ENCODE results near the gene SYNJ1.

DNA sequence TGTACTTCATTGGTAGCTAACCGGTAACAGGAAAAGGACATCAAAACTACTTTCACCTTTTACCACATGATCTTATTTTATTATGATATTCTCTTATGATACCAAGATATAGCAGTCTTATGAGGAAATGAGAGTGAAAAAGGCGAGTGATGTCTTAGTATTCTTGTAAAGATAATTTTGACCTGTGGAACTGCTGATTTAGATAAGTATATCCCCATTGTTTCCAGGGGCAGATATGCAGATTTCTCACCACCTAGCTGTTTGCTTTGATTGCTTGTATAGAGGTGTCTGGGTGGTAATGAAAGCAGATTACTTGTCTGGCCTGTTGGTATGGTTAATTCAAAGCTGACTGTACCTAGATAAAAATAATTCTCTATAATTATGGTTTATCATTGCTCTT is 53.1 kb downstream of the SYNJ1 start:
- TF ChIP-seq, protein P1, sequence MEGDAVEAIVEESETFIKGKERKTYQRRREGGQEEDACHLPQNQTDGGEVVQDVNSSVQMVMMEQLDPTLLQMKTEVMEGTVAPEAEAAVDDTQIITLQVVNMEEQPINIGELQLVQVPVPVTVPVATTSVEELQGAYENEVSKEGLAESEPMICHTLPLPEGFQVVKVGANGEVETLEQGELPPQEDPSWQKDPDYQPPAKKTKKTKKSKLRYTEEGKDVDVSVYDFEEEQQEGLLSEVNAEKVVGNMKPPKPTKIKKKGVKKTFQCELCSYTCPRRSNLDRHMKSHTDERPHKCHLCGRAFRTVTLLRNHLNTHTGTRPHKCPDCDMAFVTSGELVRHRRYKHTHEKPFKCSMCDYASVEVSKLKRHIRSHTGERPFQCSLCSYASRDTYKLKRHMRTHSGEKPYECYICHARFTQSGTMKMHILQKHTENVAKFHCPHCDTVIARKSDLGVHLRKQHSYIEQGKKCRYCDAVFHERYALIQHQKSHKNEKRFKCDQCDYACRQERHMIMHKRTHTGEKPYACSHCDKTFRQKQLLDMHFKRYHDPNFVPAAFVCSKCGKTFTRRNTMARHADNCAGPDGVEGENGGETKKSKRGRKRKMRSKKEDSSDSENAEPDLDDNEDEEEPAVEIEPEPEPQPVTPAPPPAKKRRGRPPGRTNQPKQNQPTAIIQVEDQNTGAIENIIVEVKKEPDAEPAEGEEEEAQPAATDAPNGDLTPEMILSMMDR (IDR thresholded peaks at IDR 0.05), result no peak
- TF ChIP-seq EZH2phosphoT487 (IDR thresholded peaks at IDR 0.05), result no peak

Data from neural progenitor cell (in vitro differentiated cells).